HepG2 (cell line): ENCODE data around the gene C1orf21. TPM values are rescaled to one million over a fixed set of nuclear protein-coding genes. Genes with fewer than 3 reads are reported as not detected.

Experiments
- ATAC-seq: fragments of 200-7000 bp; cut with Tn5 transposase; 3 replicates; pipeline ENCODE4 v1.9.1; 2020; ENCODE audit warnings: mild to moderate bottlenecking, moderate library complexity
- BruUV-seq: library from RNA; stranded (reverse); fragments of 400-500 nt; replicated peaks from 2 replicates; lab custom pipeline; 2021; lab: Mats Ljungman, UMichigan
- CTCF ChIA-PET: fragments of 300-600 bp; formaldehyde crosslinking; extraction: SDS; loops from one replicate; lab custom pipeline; 2021; ENCODE audit warnings: low total read pairs, inconsistent platforms, low intra/inter-chr PET ratio; lab: Yijun Ruan, JAX
- POLR2A ChIA-PET: fragments of 350-600 bp; sonication (Branson Sonifier 250); formaldehyde crosslinking; loops from one replicate; lab custom pipeline; 2020; ENCODE audit warnings: antibody characterized with exemption, inconsistent platforms; lab: Yijun Ruan, JAX
- DNase-seq: peaks from one replicate; pipeline ENCODE4 v3.0.0-alpha.2; 2015; ENCODE audit warnings: low spot score
- FAIRE-seq: peaks from 3 replicates; lab custom pipeline; 2011; peaks lifted over from hg19 to GRCh38; lab: Jason Lieb, UNC
- H2AFZ ChIP-seq: one replicate; pipeline ENCODE4 v1.6.1; 2011; ENCODE audit warnings: low read length, inconsistent platforms
- H3K27ac ChIP-seq: fragments of 300-600 bp; 3 replicates; pipeline ENCODE4 v1.8.0; 2011; ENCODE audit warnings: mixed run types, mild to moderate bottlenecking, mixed read lengths, low read length, inconsistent platforms; ENCODE audit not compliant: insufficient read depth; ENCODE audit errors: extremely low read length
- H3K27me3 ChIP-seq, 2 experiments: fragments of 200-600 bp in 1 of 2; 2 replicates in 1 of 2; 3 replicates in 1 of 2; pipeline versions ENCODE4 v1.6.0 to v1.8.0; 2011; ENCODE audit warnings: low read length in 2 of 2, mild to moderate bottlenecking in 2 of 2, moderate library complexity in 2 of 2, inconsistent platforms in 1 of 2; ENCODE audit not compliant: insufficient read depth in 2 of 2, control insufficient read depth in 1 of 2
- H3K36me3 ChIP-seq, 2 experiments: fragments of 200-600 bp in 1 of 2; replicated peaks in 1 of 2; 2 replicates in 1 of 2; 3 replicates in 1 of 2; pipeline versions ENCODE4 v1.5.1 to v1.8.0; 2011; ENCODE audit warnings: low read length in 2 of 2, inconsistent platforms in 1 of 2; ENCODE audit not compliant: insufficient read depth in 2 of 2, control insufficient read depth in 1 of 2
- H3K4me1 ChIP-seq: 2 replicates; pipeline ENCODE4 v1.5.1; 2012; ENCODE audit warnings: low read length, inconsistent platforms; ENCODE audit not compliant: insufficient read depth
- H3K4me2 ChIP-seq: 2 replicates; pipeline ENCODE4 v1.6.0; 2011; ENCODE audit warnings: low read depth, low read length, inconsistent platforms
- H3K4me3 ChIP-seq, 3 experiments: fragments of 200-600 bp in 1 of 3; sonication (generic), shearing (Covaris generic) in 1 of 3; replicated peaks in 1 of 3; 2 replicates each; pipeline ENCODE4 v1.5.1; 2011 to 2016; ENCODE audit warnings: low read length in 3 of 3, inconsistent platforms in 2 of 3, low read depth in 2 of 3, mild to moderate bottlenecking in 2 of 3, control low read depth in 1 of 3, mixed read lengths in 1 of 3; ENCODE audit not compliant: insufficient read depth in 1 of 3
- H3K79me2 ChIP-seq: one replicate; pipeline ENCODE4 v1.6.1; 2011; ENCODE audit warnings: low read length, inconsistent platforms; ENCODE audit not compliant: insufficient read depth
- H3K9ac ChIP-seq: 2 replicates; pipeline ENCODE4 v1.6.0; 2011; ENCODE audit warnings: mild to moderate bottlenecking, low read depth, low read length, inconsistent platforms; ENCODE audit not compliant: insufficient read depth
- H3K9me3 ChIP-seq: 2 replicates; pipeline ENCODE4 v1.5.1; 2012; ENCODE audit warnings: mild to moderate bottlenecking, low read length
- H4K20me1 ChIP-seq: 2 replicates; pipeline ENCODE4 v1.6.0; 2011; ENCODE audit warnings: inconsistent platforms, mild to moderate bottlenecking, low read length, moderate library complexity; ENCODE audit not compliant: insufficient read depth
- DMAP1 ChIP-seq: IDR thresholded peaks from 2 replicates; pipeline ENCODE4 v1.6.1; 2016
- PRPF4 ChIP-seq: fragments of 200-400 bp; formaldehyde crosslinking; IDR thresholded peaks from 2 replicates; pipeline ENCODE4 v1.6.1; 2016; ENCODE audit warnings: low read length, low read depth; ENCODE audit not compliant: poor library complexity, severe bottlenecking
- SATB2 ChIP-seq: sonication (generic); formaldehyde crosslinking; IDR thresholded peaks from 2 replicates; pipeline ENCODE4 v1.5.0; 2020; ENCODE audit warnings: missing genetic modification reagents
- TCF12 ChIP-seq, 2 experiments: fragments of 450-650 bp in 1 of 2; sonication (generic) in 1 of 2; formaldehyde crosslinking in 1 of 2; IDR thresholded peaks; 2 replicates each; pipeline versions ENCODE4 v1.6.1 to v1.8.0; 2017 to 2022; ENCODE audit warnings: antibody characterized with exemption in 1 of 2, mild to moderate bottlenecking in 1 of 2, missing genetic modification reagents in 1 of 2, moderate library complexity in 1 of 2
- ZNF136 ChIP-seq: sonication (generic); formaldehyde crosslinking; IDR thresholded peaks from 2 replicates; pipeline ENCODE4 v1.8.1; 2022; ENCODE audit warnings: low read depth, mild to moderate bottlenecking, moderate library complexity, missing genetic modification reagents
- ZNF512B ChIP-seq: sonication (generic); formaldehyde crosslinking; IDR thresholded peaks from 2 replicates; pipeline ENCODE4 v1.5.1; 2020; ENCODE audit warnings: missing genetic modification reagents, mild to moderate bottlenecking, borderline replicate concordance
- WGBS: methylation state at CpG from one replicate; pipeline ENCODE4 v1.1.6; 2017; ENCODE audit warnings: low lambda C conversion rate; 5-methylcytosine and 5-hydroxymethylcytosine counted together
- in situ Hi-C: cut with HindIII; loops from 2 replicates; pipeline ENCODE4 v1.10.0; 2017; ENCODE audit warnings: low pct_unique_long_range_greater_than_20kb; ENCODE audit not compliant: extremely low pct_ligation_motif_present
- intact Hi-C: fragments of 100-400 bp; cut with micrococcal nuclease; formaldehyde crosslinking; loops from one replicate; pipeline ENCODE4 v1.10.0; 2022; ENCODE audit not compliant: unreplicated experiment
- polyA plus RNA-seq, 8 experiments: library from polyadenylated mRNA; depleted of rRNA in 3 of 8; stranded (reverse) in 7 of 8; unstranded in 1 of 8; fragments of >200 nt; fragmentation: Illumina TruSeq in 4 of 8; extraction: Trizol in 4 of 8; gene quantifications; 2 replicates each; pipeline versions ENCODE4 v1.2.1 to v1.2.3, GENCODE V29; 2011 to 2016; ENCODE audit warnings: low read depth in 4 of 8, missing spikeins in 1 of 8, mixed read lengths in 1 of 8; ENCODE audit not compliant: insufficient read depth in 1 of 8
- total RNA-seq, 5 experiments: library from RNA; depleted of rRNA; stranded (reverse); fragments of >200 nt; fragmentation: Illumina TruSeq; extraction: Trizol; gene quantifications; 2 replicates each; pipeline ENCODE4 v1.2.3, GENCODE V29; 2016; ENCODE audit warnings: low read depth in 1 of 5
- TF ChIP-seq, protein P1 (sequence below): sonication (generic); formaldehyde crosslinking; IDR thresholded peaks from 2 replicates; pipeline ENCODE4 v1.4.0; 2020; ENCODE audit warnings: missing genetic modification reagents, borderline replicate concordance
- TF ChIP-seq, protein P2 (sequence below): sonication (generic); formaldehyde crosslinking; IDR thresholded peaks from 2 replicates; pipeline ENCODE4 v1.4.0; 2020; ENCODE audit warnings: mild to moderate bottlenecking, missing genetic modification reagents

C1orf21 gene
- total and polyA plus RNA-seq, 2 of the 13 experiments (the other 11 are each of a cell fraction or from before 2014, with no cell fraction given) = not detected

GRCh38 chr1:184615301-184615700 lies 228.5 kb downstream of the C1orf21 start:
- H3K4me2 ChIP-seq = no peak overlapping the region
- no peaks in the 10 kb centered on the region for H3K36me3 ChIP-seq
- intact Hi-C loops = no loop called here
- H3K79me2 ChIP-seq = no peaks in the 10 kb centered on the region
- no peaks in the 10 kb centered on the region for H3K4me1 ChIP-seq
- POLR2A ChIA-PET = no interaction called here
- no peaks in the 10 kb centered on the region for H3K9me3 ChIP-seq
- in situ Hi-C loops = no loop called here
- H3K4me3 ChIP-seq = no peak overlapping the region
- H4K20me1 ChIP-seq = no peaks in the 10 kb centered on the region
- H3K9ac ChIP-seq = no peak overlapping the region
- H3K27ac ChIP-seq = no peak overlapping the region
- CTCF ChIA-PET = no interaction called here
- TF ChIP-seq, protein P1, sequence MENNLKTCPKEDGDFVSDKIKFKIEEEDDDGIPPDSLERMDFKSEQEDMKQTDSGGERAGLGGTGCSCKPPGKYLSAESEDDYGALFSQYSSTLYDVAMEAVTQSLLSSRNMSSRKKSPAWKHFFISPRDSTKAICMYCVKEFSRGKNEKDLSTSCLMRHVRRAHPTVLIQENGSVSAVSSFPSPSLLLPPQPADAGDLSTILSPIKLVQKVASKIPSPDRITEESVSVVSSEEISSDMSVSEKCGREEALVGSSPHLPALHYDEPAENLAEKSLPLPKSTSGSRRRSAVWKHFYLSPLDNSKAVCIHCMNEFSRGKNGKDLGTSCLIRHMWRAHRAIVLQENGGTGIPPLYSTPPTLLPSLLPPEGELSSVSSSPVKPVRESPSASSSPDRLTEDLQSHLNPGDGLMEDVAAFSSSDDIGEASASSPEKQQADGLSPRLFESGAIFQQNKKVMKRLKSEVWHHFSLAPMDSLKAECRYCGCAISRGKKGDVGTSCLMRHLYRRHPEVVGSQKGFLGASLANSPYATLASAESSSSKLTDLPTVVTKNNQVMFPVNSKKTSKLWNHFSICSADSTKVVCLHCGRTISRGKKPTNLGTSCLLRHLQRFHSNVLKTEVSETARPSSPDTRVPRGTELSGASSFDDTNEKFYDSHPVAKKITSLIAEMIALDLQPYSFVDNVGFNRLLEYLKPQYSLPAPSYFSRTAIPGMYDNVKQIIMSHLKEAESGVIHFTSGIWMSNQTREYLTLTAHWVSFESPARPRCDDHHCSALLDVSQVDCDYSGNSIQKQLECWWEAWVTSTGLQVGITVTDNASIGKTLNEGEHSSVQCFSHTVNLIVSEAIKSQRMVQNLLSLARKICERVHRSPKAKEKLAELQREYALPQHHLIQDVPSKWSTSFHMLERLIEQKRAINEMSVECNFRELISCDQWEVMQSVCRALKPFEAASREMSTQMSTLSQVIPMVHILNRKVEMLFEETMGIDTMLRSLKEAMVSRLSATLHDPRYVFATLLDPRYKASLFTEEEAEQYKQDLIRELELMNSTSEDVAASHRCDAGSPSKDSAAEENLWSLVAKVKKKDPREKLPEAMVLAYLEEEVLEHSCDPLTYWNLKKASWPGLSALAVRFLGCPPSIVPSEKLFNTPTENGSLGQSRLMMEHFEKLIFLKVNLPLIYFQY = no peak
- TF ChIP-seq ZNF512B (CRISPR knock-in tag) = no peak
- TF ChIP-seq, protein P2, sequence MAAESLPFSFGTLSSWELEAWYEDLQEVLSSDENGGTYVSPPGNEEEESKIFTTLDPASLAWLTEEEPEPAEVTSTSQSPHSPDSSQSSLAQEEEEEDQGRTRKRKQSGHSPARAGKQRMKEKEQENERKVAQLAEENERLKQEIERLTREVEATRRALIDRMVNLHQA (CRISPR knock-in tag) = no peak
- TF ChIP-seq TCF12 (IDR thresholded peaks at IDR 0.05) = no peak
- TF ChIP-seq TCF12 (CRISPR knock-in tag; IDR thresholded peaks at IDR 0.05) = no peak
- no peak for TF ChIP-seq PRPF4
- no peak for TF ChIP-seq DMAP1
- TF ChIP-seq ZNF136 = no peak
- no peak for TF ChIP-seq SATB2
- peaks cover 0 to 4% of the 10 kb centered on the region in 2 experiments; a peak in 1 of 5 replicates for H3K27me3 ChIP-seq
- ATAC-seq (no peak), FAIRE-seq (no peak), DNase-seq (no peak)
- WGBS = 11% methylated on average over 5 of the region's 5 CpGs
- no TSS peak for BruUV-seq
- no peak overlapping the region for H2AFZ ChIP-seq
